ENCODE results near the gene NRP1. TPM values are rescaled to one million over a fixed set of nuclear protein-coding genes. Genes with fewer than 3 reads are reported as not detected.
A peak's percentile ranks its signal among the peaks of the same experiment; 100 is the strongest.

Gene NRP1
- total RNA-seq, 1 experiment from 2014 or later: 555 TPM

DNA sequence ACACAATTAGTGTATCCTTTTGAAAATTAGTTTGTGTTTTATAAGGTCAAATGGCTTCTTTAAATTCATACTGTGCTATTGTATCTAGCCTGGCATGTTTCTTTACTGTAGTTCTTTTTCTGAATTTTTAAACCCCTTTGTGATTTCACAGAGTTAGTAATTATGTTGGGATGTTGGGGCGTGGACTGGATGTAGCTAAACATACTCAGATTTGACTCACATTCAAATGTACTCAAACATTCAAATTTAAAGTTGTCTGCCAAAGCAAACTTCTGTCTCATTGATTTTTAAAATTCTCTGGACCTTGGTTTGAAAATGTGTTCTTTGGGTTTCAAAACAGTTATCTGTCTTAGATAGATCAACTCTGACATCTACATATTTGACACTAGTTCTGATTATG, 7.2 kb upstream of the NRP1 start:
- H3K27me3 ChIP-seq (ENCODE audit: low read length): no peaks in the 10 kb centered on the region
- no peaks in the 10 kb centered on the region for H3K9me2 ChIP-seq (replicated peaks; ENCODE audit: low read length)
- peak; percentile 96 for DNase-seq
- H3K4me1 ChIP-seq (ENCODE audit: insufficient read depth, low read length): peaks cover 68% of the 10 kb centered on the region
- H4K20me1 ChIP-seq (ENCODE audit: low read length): no peaks in the 10 kb centered on the region
- no peaks in the 10 kb centered on the region for H3K9me3 ChIP-seq (ENCODE audit: low read length)
- H3K27ac ChIP-seq (ENCODE audit: low read length): peak overlapping the region; percentile 52
- ATAC-seq: peak; percentile 54
- peak overlapping the region; percentile 27 for H3K9ac ChIP-seq (ENCODE audit: low read length)
- peaks cover 37% of the 10 kb centered on the region for H3K79me2 ChIP-seq (ENCODE audit: low read length)
- no peaks in the 10 kb centered on the region for H3F3A ChIP-seq (ENCODE audit: low read length, unreplicated experiment)
- H3K4me3 ChIP-seq (ENCODE audit: low read length): peak overlapping the region; percentile 56
- intact Hi-C loops (cut with micrococcal nuclease): loop anchor here (1.0 kb wide), 1 partner anchor 24 kb away; no protein-coding TSS in a partner anchor
- ChIA-PET CTCF (no interaction called here), POLR2A (ENCODE audit: unreplicated experiment) (interaction anchor here (0.7 to 0.8 kb wide), 4 partner anchors 35 to 466 kb away, joined by 3 to 6 read pairs (median 4); no protein-coding TSS in a partner anchor)
- H2AFZ ChIP-seq (ENCODE audit: low read length): peak overlapping the region; percentile 22
- no peak for TF ChIP-seq EZH2phosphoT487 (IDR thresholded peaks at IDR 0.05; ENCODE audit: borderline replicate concordance, low read length)
- TF ChIP-seq EZH2 (IDR thresholded peaks at IDR 0.05; ENCODE audit: low read length, unreplicated experiment): no peak
- TF ChIP-seq, protein P1, sequence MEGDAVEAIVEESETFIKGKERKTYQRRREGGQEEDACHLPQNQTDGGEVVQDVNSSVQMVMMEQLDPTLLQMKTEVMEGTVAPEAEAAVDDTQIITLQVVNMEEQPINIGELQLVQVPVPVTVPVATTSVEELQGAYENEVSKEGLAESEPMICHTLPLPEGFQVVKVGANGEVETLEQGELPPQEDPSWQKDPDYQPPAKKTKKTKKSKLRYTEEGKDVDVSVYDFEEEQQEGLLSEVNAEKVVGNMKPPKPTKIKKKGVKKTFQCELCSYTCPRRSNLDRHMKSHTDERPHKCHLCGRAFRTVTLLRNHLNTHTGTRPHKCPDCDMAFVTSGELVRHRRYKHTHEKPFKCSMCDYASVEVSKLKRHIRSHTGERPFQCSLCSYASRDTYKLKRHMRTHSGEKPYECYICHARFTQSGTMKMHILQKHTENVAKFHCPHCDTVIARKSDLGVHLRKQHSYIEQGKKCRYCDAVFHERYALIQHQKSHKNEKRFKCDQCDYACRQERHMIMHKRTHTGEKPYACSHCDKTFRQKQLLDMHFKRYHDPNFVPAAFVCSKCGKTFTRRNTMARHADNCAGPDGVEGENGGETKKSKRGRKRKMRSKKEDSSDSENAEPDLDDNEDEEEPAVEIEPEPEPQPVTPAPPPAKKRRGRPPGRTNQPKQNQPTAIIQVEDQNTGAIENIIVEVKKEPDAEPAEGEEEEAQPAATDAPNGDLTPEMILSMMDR (conservative IDR thresholded peaks at IDR 0.05; ENCODE audit: low read depth, low read length): no peak
- BruUV-seq (replicated peaks): no TSS peak
- H3K36me3 ChIP-seq (ENCODE audit: low read depth, low read length): peaks cover 3% of the 10 kb centered on the region; the same call in 1 of the 2 replicates
- peak overlapping the region; percentile 79 for H3K4me2 ChIP-seq (ENCODE audit: low read length)

DNA sequence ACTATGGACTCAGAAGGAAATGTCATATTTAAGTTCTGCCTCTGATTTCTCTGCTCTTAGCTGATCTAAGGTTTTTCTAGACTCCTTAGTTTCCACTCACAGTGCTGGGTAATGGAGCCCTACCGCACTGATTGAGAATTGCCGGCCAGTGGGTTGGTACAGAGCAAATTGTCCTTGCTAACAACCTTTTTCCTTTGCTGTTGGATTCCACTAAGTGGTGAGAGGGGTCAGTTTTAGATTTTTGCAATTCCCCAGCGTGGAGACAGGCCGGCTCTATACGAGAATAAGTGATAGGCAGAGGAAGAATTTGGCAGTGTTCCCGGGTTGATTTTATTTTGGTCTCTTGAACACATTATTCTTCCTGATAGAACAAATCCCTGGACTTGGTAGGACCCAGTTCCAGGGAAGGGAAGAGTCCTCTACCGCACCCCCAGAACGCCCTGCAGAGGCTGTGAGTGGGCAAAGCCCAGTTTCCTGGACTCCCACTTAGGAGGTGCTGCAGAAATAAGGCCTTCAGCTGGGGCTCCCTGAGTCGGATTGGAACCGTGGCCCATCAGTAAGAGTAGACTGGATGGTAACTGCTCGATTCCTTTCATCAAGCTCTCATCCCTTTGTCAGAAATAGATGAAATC, 3.0 kb upstream of the NRP1 start:
- no peaks in the 10 kb centered on the region for H3F3A ChIP-seq (ENCODE audit: low read length, unreplicated experiment)
- H3K4me3 ChIP-seq (ENCODE audit: low read length): peak overlapping the region; percentile 69
- H3K27me3 ChIP-seq (ENCODE audit: low read length): no peaks in the 10 kb centered on the region
- H3K9me3 ChIP-seq (ENCODE audit: low read length): no peaks in the 10 kb centered on the region
- peak overlapping the region; percentile 46 for H2AFZ ChIP-seq (ENCODE audit: low read length)
- peak overlapping the region; percentile 79 for H3K4me2 ChIP-seq (ENCODE audit: low read length)
- peaks cover 78% of the 10 kb centered on the region for H3K79me2 ChIP-seq (ENCODE audit: low read length)
- H3K36me3 ChIP-seq (ENCODE audit: low read depth, low read length): peaks cover 15% of the 10 kb centered on the region
- TF ChIP-seq, protein P1 (conservative IDR thresholded peaks at IDR 0.05; ENCODE audit: low read depth, low read length): no peak
- TF ChIP-seq EZH2phosphoT487 (IDR thresholded peaks at IDR 0.05; ENCODE audit: borderline replicate concordance, low read length) (no peak), EZH2 (IDR thresholded peaks at IDR 0.05; ENCODE audit: low read length, unreplicated experiment) (no peak)
- intact Hi-C loops (cut with micrococcal nuclease): loop anchor here (1.0 to 10.0 kb wide), 11 partner anchors 115 to 1667 kb away; no protein-coding TSS in a partner anchor
- peak overlapping the region; percentile 89 for H3K9ac ChIP-seq (ENCODE audit: low read length)
- peaks cover 18% of the 10 kb centered on the region for H4K20me1 ChIP-seq (ENCODE audit: low read length)
- ChIA-PET POLR2A (ENCODE audit: unreplicated experiment) (interaction anchor here (0.5 to 2.1 kb wide), 7 partner anchors 9 to 396 kb away, joined by 3 to 10 read pairs (median 3); no protein-coding TSS in a partner anchor), CTCF (no interaction called here)
- no peaks in the 10 kb centered on the region for H3K9me2 ChIP-seq (replicated peaks; ENCODE audit: low read length)
- TSS peak; percentile 26 for BruUV-seq (replicated peaks)
- H3K27ac ChIP-seq (ENCODE audit: low read length): peak overlapping the region; percentile 86
- peak; percentile 0; the same call in 1 of the 2 replicates for ATAC-seq
- peak; percentile 90 for DNase-seq
- H3K4me1 ChIP-seq (ENCODE audit: insufficient read depth, low read length): peaks cover 53% of the 10 kb centered on the region

All from PC-3 (cell line).